Myocyte (in vitro differentiated cells): ENCODE measurements around the gene PEA15. TPM values are rescaled to one million over a fixed set of nuclear protein-coding genes. Genes with fewer than 3 reads are reported as not detected.

Experiments
- total RNA-seq: library from RNA; depleted of rRNA; stranded (reverse); fragments of >200 nt; gene quantifications from 2 replicates; pipeline ENCODE4 v1.2.3, GENCODE V29; 2014

The PEA15 gene
- total RNA-seq, 1 donor from 2014 or later, result 221 TPM

Other genes starting within 250 kb of the PEA15 start
- gene PIGM, start 173.4 kb upstream of the PEA15 start, total RNA-seq, result 3.3 and 3.7 TPM in 2 replicates
- not detected in 2 replicates for gene KCNJ10, start 135.2 kb upstream of the PEA15 start, total RNA-seq
- not detected in 2 replicates for gene KCNJ9, start 123.8 kb upstream of the PEA15 start, total RNA-seq
- gene IGSF8, start 106.8 kb upstream of the PEA15 start, total RNA-seq, result 27.9 and 33.5 TPM in 2 replicates
- 28.2 and 60.4 TPM in 2 replicates for gene ATP1A2, start 89.6 kb upstream of the PEA15 start, total RNA-seq
- gene ATP1A4, start 53.8 kb upstream of the PEA15 start, total RNA-seq, result 0.10 and 0.19 TPM in 2 replicates
- 9.4 and 12.2 TPM in 2 replicates for gene CASQ1, start 14.8 kb upstream of the PEA15 start, total RNA-seq
- 96.9 and 101 TPM in 2 replicates for gene DCAF8, start 57.2 kb downstream of the PEA15 start, total RNA-seq
- 67.5 and 85.1 TPM in 2 replicates for gene PEX19, start 79.7 kb downstream of the PEA15 start, total RNA-seq
- gene COPA, start 137.9 kb downstream of the PEA15 start, total RNA-seq, result 119 and 138 TPM in 2 replicates
- gene NCSTN, start 138.0 kb downstream of the PEA15 start, total RNA-seq, result 80.3 and 90.1 TPM in 2 replicates
- 0.21 and 0.51 TPM in 2 replicates for gene NHLH1, start 161.7 kb downstream of the PEA15 start, total RNA-seq
- gene VANGL2, start 195.2 kb downstream of the PEA15 start, total RNA-seq, result 0.05 and 0.21 TPM in 2 replicates